Ishikawa (cell line): ENCODE data around the gene VTI1A.

Experiments used
- CEBPB ChIP-seq: IDR thresholded peaks from 2 replicates; pipeline ENCODE4 v1.6.1; 2012
- CREB1 ChIP-seq: IDR thresholded peaks from 2 replicates; pipeline ENCODE4 v1.6.1; 2012; ENCODE audit warnings: low read depth
- EGR1 ChIP-seq: IDR thresholded peaks from 2 replicates; pipeline ENCODE4 v1.6.1; 2012
- EP300 ChIP-seq: IDR thresholded peaks from 2 replicates; pipeline ENCODE4 v1.6.1; 2012; ENCODE audit warnings: borderline replicate concordance
- FOXM1 ChIP-seq: IDR thresholded peaks from 2 replicates; pipeline ENCODE4 v1.6.1; 2012; ENCODE audit warnings: low read depth, borderline replicate concordance
- MAX ChIP-seq: IDR thresholded peaks from 2 replicates; pipeline ENCODE4 v1.6.1; 2012
- NFIC ChIP-seq: IDR thresholded peaks from 2 replicates; pipeline ENCODE4 v1.6.1; 2012
- RAD21 ChIP-seq: IDR thresholded peaks from 2 replicates; pipeline ENCODE4 v1.6.1; 2012; ENCODE audit warnings: low read depth
- REST ChIP-seq: IDR thresholded peaks from 2 replicates; pipeline ENCODE4 v1.6.1; 2012; ENCODE audit warnings: low read depth, mild to moderate bottlenecking
- TAF1 ChIP-seq: IDR thresholded peaks from 2 replicates; pipeline ENCODE4 v1.6.1; 2012; ENCODE audit warnings: low read depth, mild to moderate bottlenecking
- TCF12 ChIP-seq: IDR thresholded peaks from 2 replicates; pipeline ENCODE4 v1.6.1; 2012; ENCODE audit warnings: low read depth
- TEAD4 ChIP-seq: IDR thresholded peaks from 2 replicates; pipeline ENCODE4 v1.6.1; 2012
- USF1 ChIP-seq: IDR thresholded peaks from 2 replicates; pipeline ENCODE4 v1.6.1; 2012
- YY1 ChIP-seq: IDR thresholded peaks from 2 replicates; pipeline ENCODE4 v1.6.1; 2012; ENCODE audit warnings: low read depth
- ZBTB7A ChIP-seq: IDR thresholded peaks from 2 replicates; pipeline ENCODE4 v1.6.1; 2012; ENCODE audit warnings: low read depth

The VTI1A gene

GRCh38 chr10:112666094-112666493, 219.1 kb downstream of the VTI1A start:
- TF ChIP-seq CREB1 (no peak), EGR1 (no peak), EP300 (no peak), TCF12 (no peak), FOXM1 (no peak), USF1 (no peak)

GRCh38 chr10:112669989-112670388, 223.0 kb downstream of the VTI1A start:
- no peak for TF ChIP-seq EP300
- TF ChIP-seq EGR1: no peak
- TF ChIP-seq TEAD4: no peak
- TF ChIP-seq MAX: no peak
- no peak for TF ChIP-seq CREB1

- no peak for TF ChIP-seq EP300
- no peak for TF ChIP-seq NFIC
- no peak for TF ChIP-seq USF1
- no peak for TF ChIP-seq FOXM1
- no peak for TF ChIP-seq RAD21
- TF ChIP-seq YY1: no peak
- no peak for TF ChIP-seq ZBTB7A
- TF ChIP-seq TCF12: no peak
- TF ChIP-seq CREB1: no peak
- no peak for TF ChIP-seq REST
- TF ChIP-seq TAF1: no peak
- TF ChIP-seq TEAD4: no peak
- TF ChIP-seq CEBPB: no peak
- no peak for TF ChIP-seq EGR1
- TF ChIP-seq MAX: no peak
Measured at GRCh38 chr10:112671743-112672142, 224.7 kb downstream of the VTI1A start.

GRCh38 chr10:112672706-112673105, 225.7 kb downstream of the VTI1A start:
- TF ChIP-seq NFIC (no peak), TAF1 (no peak), TEAD4 (no peak), EP300 (no peak), YY1 (no peak), CREB1 (no peak), REST (no peak)

- no peak for TF ChIP-seq NFIC
- TF ChIP-seq MAX: no peak
- no peak for TF ChIP-seq YY1
- no peak for TF ChIP-seq FOXM1
- TF ChIP-seq REST: no peak
- no peak for TF ChIP-seq TAF1
- no peak for TF ChIP-seq EP300
- TF ChIP-seq EGR1: no peak
- TF ChIP-seq CEBPB: no peak
- TF ChIP-seq CREB1: no peak
- TF ChIP-seq ZBTB7A: no peak
- TF ChIP-seq USF1: no peak
- TF ChIP-seq RAD21: no peak
- no peak for TF ChIP-seq TCF12
Measured at GRCh38 chr10:112675560-112676083, 228.6 kb downstream of the VTI1A start.
